NCI-H524 (cell line): ENCODE measurements around the gene TEAD4.

Experiments
- DNase-seq, 2 experiments: peaks; one replicate each; lab custom pipeline; 2025; lab: John Stamatoyannopoulos, UW

Gene TEAD4

DNA sequence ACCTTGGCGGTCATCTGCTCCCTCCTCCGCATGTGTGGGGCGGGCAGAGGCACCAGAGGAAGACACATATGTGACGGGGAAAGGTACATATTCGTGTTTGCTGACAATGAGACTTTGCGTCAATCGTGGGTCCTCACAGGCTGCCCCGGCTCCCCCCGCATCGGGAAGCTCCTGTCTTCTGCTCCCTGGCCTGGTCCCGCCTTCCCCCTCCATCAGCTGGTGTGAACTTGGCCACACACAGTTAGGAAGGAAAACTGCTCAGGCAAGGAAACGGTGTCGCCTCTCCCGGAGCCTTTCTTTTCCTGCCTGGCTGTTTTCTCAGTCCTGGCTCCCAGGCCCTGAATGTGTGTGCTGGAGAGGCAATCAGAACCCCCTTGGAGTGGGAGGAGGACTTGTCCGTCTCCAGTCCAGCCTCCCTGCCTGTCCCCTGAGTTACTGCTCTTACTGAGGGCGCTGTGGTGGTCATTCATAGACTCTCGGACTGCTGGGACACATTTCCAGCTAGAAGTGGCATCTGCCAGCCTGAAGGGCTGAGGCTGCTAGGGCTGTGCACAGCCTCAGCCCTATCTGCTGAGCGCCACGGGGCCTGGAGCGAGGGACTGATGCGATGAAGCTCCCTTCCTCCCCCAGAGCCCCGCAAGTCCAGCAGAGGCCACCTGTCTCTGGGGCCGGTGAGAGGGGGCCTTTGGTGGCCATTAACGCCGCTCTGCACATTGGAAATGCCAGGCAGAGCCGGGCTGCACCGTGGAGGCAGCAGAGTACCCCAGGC, 73.8 kb downstream of the TEAD4 start:
- DNase-seq = no peak

DNA sequence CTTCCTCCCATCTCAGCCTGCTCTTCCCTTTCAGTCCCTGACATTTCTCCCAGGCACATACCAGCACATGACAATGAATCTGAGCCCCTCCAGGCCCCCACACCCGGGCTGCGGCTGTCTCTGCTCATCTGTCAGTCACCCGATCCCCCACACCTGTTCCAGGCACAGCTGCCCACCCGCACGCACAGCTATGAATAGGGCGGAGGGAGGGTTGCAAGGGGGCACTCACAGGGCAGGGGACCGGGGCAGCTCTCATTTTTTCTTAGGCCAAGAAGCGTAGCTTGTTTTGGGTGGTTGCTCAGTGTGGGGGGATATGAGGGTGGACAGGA, 74.3 kb downstream of the TEAD4 start:
- DNase-seq = peak; percentile 71 to 84

DNA sequence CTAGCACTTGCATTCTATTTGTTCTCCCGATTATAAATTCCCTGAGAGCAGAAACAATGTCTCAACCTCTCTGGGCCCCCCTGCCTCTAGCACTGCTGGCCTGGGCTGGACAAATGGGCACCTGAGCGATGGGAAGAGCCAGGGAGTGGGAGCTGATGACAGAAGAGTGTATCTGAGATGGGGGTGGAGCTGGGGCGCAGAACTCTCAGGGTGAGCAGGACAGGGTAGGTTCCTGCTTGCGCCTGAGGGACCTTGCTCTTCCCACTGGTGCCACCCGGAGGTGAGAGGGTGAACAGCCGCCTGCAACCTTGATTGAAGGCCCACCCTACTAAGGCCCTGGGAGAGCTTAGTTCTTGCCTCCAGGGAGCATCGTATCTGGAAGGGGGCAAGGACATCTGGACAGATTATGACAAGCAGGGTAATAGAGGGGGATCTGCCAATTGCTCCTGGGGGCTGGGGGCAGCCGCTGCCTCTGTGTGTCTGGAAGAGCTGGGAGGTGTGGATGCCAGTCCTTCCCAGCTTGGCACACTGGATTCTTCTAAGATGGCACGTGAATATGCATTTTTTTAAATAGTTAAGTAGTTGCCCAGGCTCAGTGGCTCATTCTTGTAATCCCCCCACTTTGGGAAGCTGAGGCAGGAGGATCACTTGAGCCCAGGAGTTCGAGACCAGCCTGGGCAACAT, 75.0 kb downstream of the TEAD4 start:
- DNase-seq = peak; percentile 67 to 87

DNA sequence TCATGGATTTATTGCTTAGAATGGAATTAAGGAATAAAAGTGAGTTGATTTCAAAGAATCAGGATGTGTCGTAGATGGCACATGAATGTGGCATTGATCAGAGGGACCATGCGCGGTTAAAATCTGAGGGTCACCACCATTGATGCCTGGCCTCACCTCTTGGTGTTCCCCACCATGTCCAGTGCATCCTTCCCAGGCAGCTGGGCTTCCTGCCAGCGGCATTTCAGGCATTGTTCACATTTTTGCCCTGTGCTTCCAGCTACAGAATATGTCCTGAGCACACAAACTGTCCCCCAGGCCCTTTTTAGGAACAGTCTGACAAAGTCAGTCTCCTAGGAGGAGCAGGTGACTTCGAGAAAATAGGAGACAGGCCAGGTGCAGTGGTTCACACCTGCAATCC, 76.0 kb downstream of the TEAD4 start:
- no peak for DNase-seq

DNA sequence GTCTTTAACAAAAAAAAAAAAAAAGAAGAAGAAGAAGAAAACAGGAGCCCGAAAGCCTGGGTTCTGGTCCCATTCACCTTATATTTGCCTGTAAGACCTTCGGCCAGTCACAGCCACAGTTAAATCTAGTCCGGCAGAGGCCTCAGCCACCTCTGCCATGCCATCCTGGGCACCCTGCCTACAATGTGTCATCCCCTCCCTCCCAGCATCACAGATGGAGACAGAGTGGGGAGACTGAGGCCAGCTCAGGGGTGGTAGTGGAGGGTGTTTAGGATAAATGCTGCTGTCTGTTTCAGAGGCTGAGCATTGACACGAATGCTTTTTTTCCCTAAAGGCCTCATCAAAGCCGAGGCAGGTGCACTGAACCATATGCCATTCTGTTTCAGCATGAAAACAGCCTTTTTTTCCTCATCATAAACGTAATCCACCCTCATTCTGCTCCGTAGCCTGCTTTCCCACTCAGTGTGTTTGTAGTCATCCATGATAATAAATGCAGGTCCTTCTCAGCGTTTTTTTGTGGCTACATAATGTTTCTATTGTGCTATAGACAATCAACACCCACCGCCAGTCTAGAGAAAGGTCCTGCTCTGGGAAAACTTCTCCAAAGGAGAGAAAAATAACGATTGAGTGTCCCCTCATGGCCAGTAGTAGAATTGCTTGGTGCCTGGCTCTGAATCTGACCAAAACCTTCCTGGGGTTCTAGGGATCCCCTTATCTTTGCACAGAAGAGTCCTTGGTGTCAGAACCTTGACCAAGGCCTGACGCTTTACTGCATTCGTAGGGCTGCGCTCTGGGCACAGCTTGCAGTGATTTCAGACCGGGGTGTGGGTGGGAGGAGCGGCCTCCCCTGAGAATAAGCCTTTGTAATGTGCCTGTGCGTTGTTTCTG, 76.9 kb downstream of the TEAD4 start:
- DNase-seq = peak in 1 of 2 experiments; percentile 38

DNA sequence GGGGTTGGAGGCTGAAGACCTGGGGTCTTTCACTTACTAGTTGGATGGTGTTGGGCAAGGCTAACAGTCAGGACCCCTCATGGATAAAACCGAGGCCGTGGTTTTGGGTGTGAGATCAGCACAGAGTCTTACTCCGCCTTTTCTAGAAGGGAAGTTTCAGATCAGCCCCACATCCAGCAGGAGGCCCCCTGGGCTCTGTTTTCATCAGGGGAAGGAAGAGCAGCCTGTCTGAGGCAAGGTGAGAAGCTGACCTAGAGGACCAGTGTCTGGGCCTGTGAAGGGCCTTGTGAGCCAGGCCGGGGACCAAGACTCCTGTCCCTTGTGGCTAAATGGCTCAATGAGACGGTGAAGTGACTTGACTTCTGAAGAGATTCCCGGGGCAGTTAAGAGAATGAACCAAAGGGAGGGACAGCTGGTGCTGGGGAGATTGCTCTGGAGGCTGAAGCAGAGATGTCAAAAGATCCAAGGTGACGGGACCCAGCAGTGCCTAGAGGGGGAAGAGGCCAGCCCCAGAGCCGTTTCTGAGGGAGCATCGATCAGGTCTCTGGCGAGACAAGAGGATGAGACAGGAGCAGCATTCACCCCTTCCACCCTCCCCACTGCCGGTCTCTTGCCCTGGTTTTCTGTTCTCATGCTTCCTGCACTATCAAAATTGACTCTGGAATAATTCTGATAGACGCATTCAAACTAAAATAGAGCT, 77.9 kb downstream of the TEAD4 start:
- no peak for DNase-seq

- no peak for DNase-seq
These were observed 79.0 kb downstream of the TEAD4 start for GRCh38 chr12:3038166-3038565.

- DNase-seq = no peak
These were observed 79.8 kb downstream of the TEAD4 start for GRCh38 chr12:3038926-3039510.

DNA sequence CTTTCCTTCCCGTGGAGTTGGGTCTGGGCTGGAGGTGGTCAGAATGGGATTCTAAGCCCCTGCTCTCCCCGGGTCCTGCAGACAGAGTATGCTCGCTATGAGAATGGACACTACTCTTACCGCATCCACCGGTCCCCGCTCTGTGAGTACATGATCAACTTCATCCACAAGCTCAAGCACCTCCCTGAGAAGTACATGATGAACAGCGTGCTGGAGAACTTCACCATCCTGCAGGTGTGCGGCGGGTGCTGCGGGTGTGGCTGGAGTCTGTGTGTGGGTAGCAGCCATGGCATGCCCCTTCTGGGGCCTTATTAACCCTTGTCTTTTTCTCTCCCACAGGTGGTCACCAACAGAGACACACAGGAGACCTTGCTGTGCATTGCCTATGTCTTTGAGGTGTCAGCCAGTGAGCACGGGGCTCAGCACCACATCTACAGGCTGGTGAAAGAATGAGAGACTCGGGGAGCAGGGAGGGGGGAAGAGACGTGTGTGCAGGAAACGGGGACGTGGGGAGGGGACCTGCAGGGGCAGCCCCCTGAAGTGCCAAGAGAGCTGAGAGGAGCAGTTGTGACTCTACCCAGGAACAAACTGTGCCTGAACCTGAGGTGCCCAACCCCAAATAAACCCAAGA, 80.9 kb downstream of the TEAD4 start:
- DNase-seq = no peak

GRCh38 chr12:3040663-3041544, 81.7 kb downstream of the TEAD4 start:
- DNase-seq = no peak

GRCh38 chr12:3041558-3042164, 82.5 kb downstream of the TEAD4 start:
- peak; percentile 71 to 80 for DNase-seq

- DNase-seq = no peak
These were observed 83.2 kb downstream of the TEAD4 start for GRCh38 chr12:3042394-3042793.

GRCh38 chr12:3042826-3043225, 83.6 kb downstream of the TEAD4 start:
- DNase-seq = no peak

DNA sequence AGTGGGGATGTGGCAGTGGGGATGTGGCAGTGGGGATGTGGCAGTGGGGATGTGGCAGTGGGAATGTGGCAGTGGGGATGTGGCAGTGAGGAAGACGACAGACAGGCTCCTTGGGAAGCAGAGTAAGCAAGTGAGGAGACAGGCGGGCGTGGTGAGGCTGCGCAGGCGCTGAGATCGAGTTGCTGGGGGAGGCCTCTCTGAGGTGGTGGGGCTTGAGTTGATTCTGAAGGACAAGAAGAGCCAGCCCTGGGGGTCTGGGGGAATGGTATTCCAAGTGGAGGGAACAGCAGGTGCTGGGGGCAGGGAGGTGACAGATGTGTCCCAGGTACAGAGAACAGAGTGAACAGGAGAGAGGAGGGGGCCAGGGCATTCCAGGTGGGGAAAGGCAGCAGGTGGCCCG, 84.2 kb downstream of the TEAD4 start:
- DNase-seq = no peak

- DNase-seq = no peak
These were observed 85.0 kb downstream of the TEAD4 start for GRCh38 chr12:3044141-3044630.

DNA sequence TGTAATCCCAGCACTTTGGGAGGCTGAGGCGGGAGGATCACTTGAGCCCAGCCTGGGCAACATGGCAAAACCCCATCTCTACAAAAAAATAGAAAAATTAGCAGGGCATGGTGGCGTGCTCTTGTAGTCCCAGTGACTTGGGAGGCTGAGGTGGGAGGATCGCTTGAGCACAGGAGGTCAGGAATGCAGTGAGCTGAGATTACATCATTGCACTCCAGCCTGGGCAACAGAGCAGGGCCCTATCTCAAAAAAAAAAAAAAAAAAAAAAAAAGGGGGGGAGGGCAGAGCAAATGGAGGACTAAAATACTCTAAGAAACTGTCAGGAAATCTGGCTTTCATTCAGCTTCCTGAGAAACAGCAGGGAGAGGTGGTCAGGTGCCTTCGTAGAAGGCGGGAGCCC, 86.3 kb downstream of the TEAD4 start:
- no peak for DNase-seq

GRCh38 chr12:3045989-3046388, 86.8 kb downstream of the TEAD4 start:
- DNase-seq = no peak

GRCh38 chr12:3046441-3047200, 87.4 kb downstream of the TEAD4 start:
- no peak for DNase-seq

DNA sequence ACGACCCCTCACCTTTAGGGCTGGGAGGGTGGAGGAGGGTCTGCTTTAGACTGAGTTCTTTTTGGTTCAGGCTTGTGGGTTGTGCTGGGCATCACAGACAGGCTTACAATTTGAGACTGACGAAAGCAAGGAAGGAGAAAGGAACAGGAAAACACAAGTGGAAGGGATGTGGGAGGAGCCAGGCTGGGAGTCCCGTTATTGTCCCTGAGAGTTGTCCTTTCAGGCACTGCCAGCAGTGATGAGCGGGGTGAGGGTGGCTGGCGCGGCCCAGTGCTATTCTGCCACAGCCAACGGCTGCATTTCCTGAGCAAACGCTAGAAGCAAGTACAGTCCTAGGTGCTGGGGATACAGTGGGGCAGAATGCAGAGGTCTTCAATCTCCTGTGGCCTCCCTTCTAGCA, 88.8 kb downstream of the TEAD4 start:
- DNase-seq = no peak
